A549 (cell line): ENCODE measurements around the gene MRPL34. TPM values are rescaled to one million over a fixed set of nuclear protein-coding genes. Genes with fewer than 3 reads are reported as not detected.

ENCODE experiments used
- ATAC-seq, 2 experiments: fragments of 200-7000 bp in 1 of 2; fragments of >200 bp in 1 of 2; cut with Nextera tagmentation in 1 of 2; cut with Tn5 transposase in 1 of 2; 3 replicates each; pipeline versions ENCODE4 v1.8.0 to v1.9.1; 2018 to 2020; ENCODE audit warnings: mild to moderate bottlenecking in 1 of 2, moderate library complexity in 1 of 2
- CTCF ChIA-PET: fragments of 300-600 bp; sonication (Branson Sonifier 250); formaldehyde crosslinking; extraction: SDS; loops from one replicate; lab custom pipeline; 2021; ENCODE audit warnings: antibody characterized with exemption, inconsistent platforms; lab: Yijun Ruan, JAX
- POLR2A ChIA-PET: fragments of 350-600 bp; formaldehyde crosslinking; extraction: SDS; loops from one replicate; lab custom pipeline; 2021; ENCODE audit warnings: antibody characterized with exemption, inconsistent platforms; lab: Yijun Ruan, JAX
- DNase-seq, 2 experiments: peaks; one replicate each; pipeline versions ENCODE4 v3.0.0 to v3.0.0-alpha.2; 2011 to 2016; ENCODE audit warnings: low read depth in 1 of 2, low spot score in 1 of 2
- FAIRE-seq: peaks from 2 replicates; lab custom pipeline; 2011; peaks lifted over from hg19 to GRCh38; lab: Jason Lieb, UNC
- H3K27ac ChIP-seq, 2 experiments: fragments of >200 bp; sonication (Bioruptor Twin); formaldehyde crosslinking; 3 replicates each; pipeline ENCODE4 v1.5.1; 2016 to 2017
- H3K4me1 ChIP-seq: fragments of >200 bp; sonication (Bioruptor Twin); formaldehyde crosslinking; 3 replicates; pipeline ENCODE4 v1.6.1; 2016
- H3K4me2 ChIP-seq: fragments of >200 bp; sonication (Bioruptor Twin); formaldehyde crosslinking; 3 replicates; pipeline ENCODE4 v1.6.1; 2016
- H3K4me3 ChIP-seq: fragments of >200 bp; sonication (Bioruptor Twin); formaldehyde crosslinking; 3 replicates; pipeline ENCODE4 v1.5.1; 2016
- H3K9me3 ChIP-seq: fragments of >200 bp; sonication (Bioruptor Twin); formaldehyde crosslinking; 3 replicates; pipeline ENCODE4 v1.6.1; 2016
- CBX2 ChIP-seq: fragments of 200-600 bp; sonication (generic); IDR thresholded peaks from 2 replicates; pipeline ENCODE4 v1.6.1; 2016; ENCODE audit warnings: low read depth, mild to moderate bottlenecking, borderline replicate concordance
- CHD4 ChIP-seq: fragments of 200-600 bp; sonication (generic); IDR thresholded peaks from 2 replicates; pipeline ENCODE4 v1.6.1; 2016; ENCODE audit warnings: antibody characterized with exemption, mild to moderate bottlenecking, borderline replicate concordance
- EHF ChIP-seq: fragments of 250-450 bp; sonication (Bioruptor Pico); IDR thresholded peaks from 2 replicates; pipeline ENCODE4 v1.5.0; 2020; ENCODE audit warnings: mild to moderate bottlenecking
- ESRRA ChIP-seq: fragments of 150-350 bp; IDR thresholded peaks from 2 replicates; pipeline ENCODE4 v1.6.1; 2014; ENCODE audit warnings: mild to moderate bottlenecking, low read length, borderline replicate concordance
- FOSL2 ChIP-seq, 2 experiments: fragments of 450-650 bp in 1 of 2; fragments of >200 bp in 1 of 2; sonication (Bioruptor Twin) in 1 of 2; formaldehyde crosslinking; IDR thresholded peaks; 2 replicates each; pipeline versions ENCODE4 v1.5.0 to v1.6.1; 2016 to 2020; ENCODE audit warnings: mild to moderate bottlenecking in 1 of 2, moderate library complexity in 1 of 2
- FOXS1 ChIP-seq: fragments of 250-450 bp; sonication (Bioruptor Pico); IDR thresholded peaks from 2 replicates; pipeline ENCODE4 v1.5.0; 2020; ENCODE audit warnings: mild to moderate bottlenecking, moderate library complexity
- GATA3 ChIP-seq: IDR thresholded peaks from 2 replicates; pipeline ENCODE4 v1.6.1; 2012; ENCODE audit warnings: borderline replicate concordance
- HEYL ChIP-seq: fragments of 250-450 bp; sonication (Bioruptor Pico); IDR thresholded peaks from 2 replicates; pipeline ENCODE4 v1.8.0; 2021; ENCODE audit warnings: mild to moderate bottlenecking, moderate library complexity
- JUN ChIP-seq, 2 experiments: fragments of >200 bp; sonication (Bioruptor Twin); formaldehyde crosslinking; IDR thresholded peaks; 2 replicates in 1 of 2; 3 replicates in 1 of 2; pipeline ENCODE4 v1.6.1; 2016 to 2017
- KDM1A ChIP-seq: fragments of 200-600 bp; sonication (generic); IDR thresholded peaks from 2 replicates; pipeline ENCODE4 v1.6.1; 2016; ENCODE audit warnings: low read depth, mild to moderate bottlenecking
- MAFK ChIP-seq: fragments of 450-650 bp; IDR thresholded peaks from 2 replicates; pipeline ENCODE4 v1.6.1; 2014; ENCODE audit not compliant: partially characterized antibody
- MAZ ChIP-seq: fragments of 150-350 bp; IDR thresholded peaks from 2 replicates; pipeline ENCODE4 v1.6.1; 2014; ENCODE audit warnings: antibody characterized with exemption, low read depth, low read length, borderline replicate concordance
- NFE2L2 ChIP-seq: fragments of 150-350 bp; conservative IDR thresholded peaks from 2 replicates; pipeline ENCODE4 v1.6.1; 2014; ENCODE audit warnings: low read length
- NPAS2 ChIP-seq: fragments of 250-450 bp; sonication (Bioruptor Pico); IDR thresholded peaks from 2 replicates; pipeline ENCODE4 v1.8.0; 2022; ENCODE audit warnings: mild to moderate bottlenecking, moderate library complexity, borderline replicate concordance
- POLR2AphosphoS2 ChIP-seq: conservative IDR thresholded peaks from 2 replicates; pipeline ENCODE4 v1.6.1; 2012; ENCODE audit warnings: low read length, improper control_type of control experiment, inconsistent platforms
- RARB ChIP-seq: fragments of 250-450 bp; sonication (Bioruptor Pico); IDR thresholded peaks from 2 replicates; pipeline ENCODE4 v1.8.0; 2021; ENCODE audit warnings: mild to moderate bottlenecking, moderate library complexity
- RCOR1 ChIP-seq: fragments of 150-350 bp; IDR thresholded peaks from 2 replicates; pipeline ENCODE4 v1.6.1; 2014; ENCODE audit warnings: antibody characterized with exemption, low read length, low read depth
- SMC3 ChIP-seq: fragments of >200 bp; sonication (Bioruptor Twin); formaldehyde crosslinking; IDR thresholded peaks from 3 replicates; pipeline ENCODE4 v1.6.1; 2018; ENCODE audit warnings: inconsistent platforms
- TP53 ChIP-seq: fragments of 250-450 bp; sonication (Bioruptor Pico); IDR thresholded peaks from 2 replicates; pipeline ENCODE4 v1.5.0; 2021; ENCODE audit warnings: mild to moderate bottlenecking, moderate library complexity
- USF2 ChIP-seq: fragments of 450-650 bp; IDR thresholded peaks from 2 replicates; pipeline ENCODE4 v1.6.1; 2014; ENCODE audit warnings: antibody characterized with exemption
- ZFP36 ChIP-seq: fragments of 450-650 bp; IDR thresholded peaks from 2 replicates; pipeline ENCODE4 v1.6.1; 2014; ENCODE audit warnings: borderline replicate concordance; ENCODE audit not compliant: partially characterized antibody
- ZSCAN20 ChIP-seq: fragments of 250-450 bp; sonication (Bioruptor Pico); IDR thresholded peaks from 2 replicates; pipeline ENCODE4 v1.8.0; 2022; ENCODE audit warnings: mild to moderate bottlenecking, moderate library complexity
- WGBS: methylation state at CpG from one replicate; pipeline ENCODE4 v1.1.6; 2017; ENCODE audit errors: missing lambda C conversion rate; 5-methylcytosine and 5-hydroxymethylcytosine counted together
- polyA plus RNA-seq, 4 experiments: library from polyadenylated mRNA; depleted of rRNA in 3 of 4; stranded (reverse); fragments of >200 nt; fragmentation: RNase III in 1 of 4; extraction: RNeasy Plus Mini Kit Qiagen cat#74134 plus additional on column Dnase treatment in 1 of 4; gene quantifications; 2 replicates in 3 of 4; 3 replicates in 1 of 4; pipeline ENCODE4 v1.2.3, GENCODE V29; 2011 to 2017

The MRPL34 gene
- polyA plus RNA-seq, 2 of the 4 experiments (the other 2 are of a cell fraction): 28.1 to 56.1 TPM

- DNase-seq: no peak
- no peak for FAIRE-seq
- Histone ChIP-seq H3K4me1 (no peaks in the 10 kb centered on the region), H3K27ac (no peak overlapping the region), H3K4me3 (no peak overlapping the region), H3K9me3 (no peaks in the 10 kb centered on the region)
- no peak for ATAC-seq
- WGBS: 63% methylated on average over 4 of the region's 7 CpGs
- CTCF ChIA-PET: interaction anchor here (0.6 to 5.1 kb wide), 24 partner anchors 9 to 622 kb away, joined by 3 to 77 read pairs (median 4); partner anchors contain the start of genes OCEL1, TMEM38A and USHBP1
- TF ChIP-seq ZSCAN20 (CRISPR knock-in tag) (no peak), MAZ (no peak), TP53 (CRISPR knock-in tag) (no peak), FOSL2 (IDR thresholded peaks at IDR 0.05) (no peak), FOSL2 (CRISPR knock-in tag; IDR thresholded peaks at IDR 0.05) (no peak), GATA3 (no peak), ESRRA (no peak)
- TF ChIP-seq, all 56 proteins: peak for 0
- H3K4me2 ChIP-seq: no peak overlapping the region
- POLR2A ChIA-PET: no interaction called here
These were observed 22.1 kb upstream of the MRPL34 start for GRCh38 chr19:17283504-17283996.

- FAIRE-seq (no peak), DNase-seq (no peak)
- Histone ChIP-seq H3K27ac (no peak overlapping the region), H3K4me1 (no peaks in the 10 kb centered on the region), H3K4me3 (no peak overlapping the region), H3K9me3 (no peaks in the 10 kb centered on the region), H3K4me2 (no peak overlapping the region)
- TF ChIP-seq USF2 (no peak), KDM1A (no peak), EHF (CRISPR knock-in tag) (no peak), MAFK (no peak), NPAS2 (CRISPR knock-in tag) (no peak), SMC3 (no peak), RARB (CRISPR knock-in tag) (no peak)
- TF ChIP-seq, all 56 proteins: peak for 0
- POLR2A ChIA-PET: no interaction called here
- WGBS: 79% methylated on average over 17 of the region's 18 CpGs
- CTCF ChIA-PET: interaction anchor here (0.7 to 5.1 kb wide), 5 partner anchors 9 to 80 kb away, joined by 3 to 77 read pairs (median 3); partner anchors contain the start of gene USHBP1
- ATAC-seq: no peak
These were observed 20.1 kb upstream of the MRPL34 start for GRCh38 chr19:17285415-17286135.

GRCh38 chr19:17286263-17286662 is 19.4 kb upstream of the MRPL34 start:
- DNase-seq: no peak
- ChIA-PET POLR2A (no interaction called here), CTCF (interaction anchor here (1.0 to 1.1 kb wide), 3 partner anchors 25 to 81 kb away, joined by 3 to 4 read pairs (median 3); no protein-coding TSS in a partner anchor)
- Histone ChIP-seq H3K4me1 (no peaks in the 10 kb centered on the region), H3K4me3 (no peak overlapping the region), H3K9me3 (no peaks in the 10 kb centered on the region), H3K27ac (no peak overlapping the region), H3K4me2 (no peak overlapping the region)
- ATAC-seq: no peak
- TF ChIP-seq ZSCAN20 (CRISPR knock-in tag) (no peak), KDM1A (no peak), FOXS1 (no peak), RCOR1 (no peak), HEYL (CRISPR knock-in tag) (no peak), NFE2L2 (no peak), POLR2AphosphoS2 (no peak), ZFP36 (no peak), CHD4 (no peak), CBX2 (no peak), GATA3 (no peak), FOSL2 (IDR thresholded peaks at IDR 0.05) (no peak), FOSL2 (CRISPR knock-in tag; IDR thresholded peaks at IDR 0.05) (no peak), JUN (IDR thresholded peaks at IDR 0.05) (no peak)
- 90% methylated on average over 3 of the region's 11 CpGs for WGBS
- no peak for FAIRE-seq
